Fibroblast of peridontal ligament (primary cell): Measurements from ENCODE around the gene LSM5.

ENCODE experiments used
- DNase-seq: peaks from one replicate; pipeline ENCODE4 v3.0.0-alpha.2; 2010; ENCODE audit errors: extremely low read depth

LSM5 gene

GRCh38 chr7:32462977-32463376 is 27.2 kb downstream of the LSM5 start:
- no peak for DNase-seq

- no peak for DNase-seq
Observed at GRCh38 chr7:32462451-32462850, 27.7 kb downstream of the LSM5 start.

- DNase-seq: no peak
Observed at GRCh38 chr7:32461484-32461883, 28.7 kb downstream of the LSM5 start.

GRCh38 chr7:32459788-32460187 is 30.4 kb downstream of the LSM5 start:
- no peak for DNase-seq

- DNase-seq: no peak
Observed at GRCh38 chr7:32458025-32458424, 32.2 kb downstream of the LSM5 start.

- DNase-seq: no peak
Observed at GRCh38 chr7:32453341-32454011, 36.7 kb downstream of the LSM5 start.

GRCh38 chr7:32447218-32447617 is 43.0 kb downstream of the LSM5 start:
- DNase-seq: no peak

- DNase-seq: no peak
Observed at GRCh38 chr7:32436146-32436928, 53.8 kb downstream of the LSM5 start.
